SK-N-SH (cell line): ENCODE measurements around the gene HHIP. TPM values are rescaled to one million over a fixed set of nuclear protein-coding genes. Genes with fewer than 3 reads are reported as not detected.

Experiments
- CTCF ChIA-PET: fragments of 300-600, 350-600 bp; formaldehyde crosslinking; extraction: SDS; loops from one replicate; lab custom pipeline; 2021; lab: Yijun Ruan, JAX
- POLR2A ChIA-PET: fragments of 350-600 bp; sonication (Branson Sonifier 250); formaldehyde crosslinking; extraction: SDS; loops from one replicate; lab custom pipeline; 2020; ENCODE audit warnings: antibody characterized with exemption, inconsistent platforms; lab: Yijun Ruan, JAX
- DNase-seq: peaks from one replicate; pipeline ENCODE4 v3.0.0; 2012
- H2AFZ ChIP-seq: fragments of 200-600 bp; sonication (generic); 2 replicates; pipeline ENCODE4 v1.8.1; 2016; ENCODE audit warnings: antibody characterized with exemption, mild to moderate bottlenecking, low read depth
- H3F3A ChIP-seq: fragments of 200-600 bp; sonication (generic); replicated peaks from 2 replicates; pipeline ENCODE3; 2016; ENCODE audit warnings: antibody characterized with exemption, mild to moderate bottlenecking; ENCODE audit not compliant: insufficient read depth
- H3K27ac ChIP-seq, 2 experiments: fragments of 200-500 bp in 1 of 2; fragments of 200-600 bp in 1 of 2; sonication (Bioruptor generic) in 1 of 2; sonication (generic), shearing (Covaris generic) in 1 of 2; 2 replicates each; pipeline versions ENCODE4 v1.5.1 to v1.6.1; 2014 to 2016; ENCODE audit warnings: low read depth in 2 of 2, inconsistent platforms in 1 of 2, low read length in 1 of 2, mild to moderate bottlenecking in 1 of 2, mixed read lengths in 1 of 2
- H3K27me3 ChIP-seq: fragments of 200-600 bp; sonication (generic), shearing (Covaris generic); 2 replicates; pipeline ENCODE4 v1.6.1; 2016; ENCODE audit warnings: mixed run types; ENCODE audit not compliant: insufficient read depth
- H3K36me3 ChIP-seq, 2 experiments: fragments of 200-500 bp in 1 of 2; fragments of 200-600 bp in 1 of 2; sonication (Bioruptor generic) in 1 of 2; sonication (generic) in 1 of 2; replicated peaks in 1 of 2; 2 replicates each; pipeline versions ENCODE3 to v1.5.1; 2014 to 2016; ENCODE audit warnings: low read length in 1 of 2, mild to moderate bottlenecking in 1 of 2; ENCODE audit not compliant: insufficient read depth in 2 of 2, control insufficient read depth in 1 of 2
- H3K4me1 ChIP-seq, 2 experiments: fragments of 200-500 bp in 1 of 2; fragments of 200-600 bp in 1 of 2; sonication (Bioruptor generic) in 1 of 2; sonication (generic), shearing (Covaris generic) in 1 of 2; 2 replicates each; pipeline versions ENCODE4 v1.5.1 to v1.6.1; 2014 to 2016; ENCODE audit warnings: low read depth in 1 of 2, low read length in 1 of 2, mixed run types in 1 of 2; ENCODE audit not compliant: insufficient read depth in 2 of 2, control insufficient read depth in 1 of 2
- H3K4me2 ChIP-seq: fragments of 200-600 bp; sonication (generic), shearing (Covaris generic); 2 replicates; pipeline ENCODE4 v1.6.1; 2017; ENCODE audit warnings: mixed run types
- H3K4me3 ChIP-seq, 2 experiments: fragments of 200-500 bp in 1 of 2; fragments of 200-600 bp in 1 of 2; sonication (Bioruptor generic) in 1 of 2; sonication (generic), shearing (Covaris generic) in 1 of 2; 2 replicates each; pipeline versions ENCODE4 v1.5.1 to v1.8.1; 2014 to 2016; ENCODE audit warnings: low read depth in 2 of 2, inconsistent platforms in 1 of 2, low read length in 1 of 2, mild to moderate bottlenecking in 1 of 2, mixed read lengths in 1 of 2, moderate library complexity in 1 of 2
- H3K79me2 ChIP-seq: fragments of 200-600 bp; sonication (generic); 2 replicates; pipeline ENCODE4 v1.8.1; 2017; ENCODE audit warnings: mild to moderate bottlenecking; ENCODE audit not compliant: insufficient read depth
- H3K9ac ChIP-seq: fragments of 200-600 bp; sonication (generic); 2 replicates; pipeline ENCODE4 v1.6.1; 2017; ENCODE audit warnings: mixed run types
- H3K9me2 ChIP-seq: fragments of 200-600 bp; sonication (generic); 2 replicates; pipeline ENCODE4 v1.6.1; 2017; ENCODE audit warnings: mixed run types
- H3K9me3 ChIP-seq: fragments of 200-600 bp; sonication (generic); 2 replicates; pipeline ENCODE4 v1.6.1; 2017; ENCODE audit warnings: mixed run types, mild to moderate bottlenecking, moderate library complexity
- H4K20me1 ChIP-seq: fragments of 200-600 bp; sonication (generic); 2 replicates; pipeline ENCODE4 v1.6.1; 2017; ENCODE audit warnings: mild to moderate bottlenecking, mixed run types; ENCODE audit not compliant: insufficient read depth
- CHD2 ChIP-seq: fragments of 150-350 bp; IDR thresholded peaks from 2 replicates; pipeline ENCODE4 v1.6.1; 2018; ENCODE audit warnings: low read length; ENCODE audit not compliant: partially characterized antibody
- CTCF ChIP-seq: fragments of 200-600 bp; sonication (generic); IDR thresholded peaks from 2 replicates; pipeline ENCODE4 v1.6.1; 2017; ENCODE audit warnings: antibody characterized with exemption, mild to moderate bottlenecking, moderate library complexity
- ELF1 ChIP-seq: IDR thresholded peaks from 2 replicates; pipeline ENCODE4 v1.4.0; 2012
- EP300 ChIP-seq, 2 experiments: IDR thresholded peaks; 2 replicates each; pipeline versions ENCODE4 v1.4.0 to v1.6.1; 2012; ENCODE audit warnings: borderline replicate concordance in 1 of 2, low read depth in 1 of 2, low read length in 1 of 2
- EZH2phosphoT487 ChIP-seq: fragments of 200-600 bp; sonication (generic); IDR thresholded peaks from 2 replicates; pipeline ENCODE4 v1.6.1; 2017; ENCODE audit warnings: low read depth, mixed run types, mild to moderate bottlenecking, antibody characterized with exemption, moderate library complexity, borderline replicate concordance
- FOSL2 ChIP-seq: IDR thresholded peaks from 2 replicates; pipeline ENCODE4 v1.4.0; 2012; ENCODE audit warnings: low read depth, mild to moderate bottlenecking, moderate library complexity, borderline replicate concordance
- FOXJ3 ChIP-seq: sonication (generic); formaldehyde crosslinking; IDR thresholded peaks from 2 replicates; pipeline ENCODE4 v1.5.1; 2020; ENCODE audit warnings: mild to moderate bottlenecking, missing genetic modification reagents
- FOXM1 ChIP-seq: IDR thresholded peaks from 2 replicates; pipeline ENCODE4 v1.4.0; 2012; ENCODE audit warnings: low read depth, mild to moderate bottlenecking
- JUND ChIP-seq: IDR thresholded peaks from 2 replicates; pipeline ENCODE4 v1.4.0; 2012
- MXI1 ChIP-seq: IDR thresholded peaks from 2 replicates; pipeline ENCODE4 v1.6.1; 2012; ENCODE audit warnings: mild to moderate bottlenecking, low read depth, low read length, improper control_type of control experiment
- NRF1 ChIP-seq: IDR thresholded peaks from 2 replicates; pipeline ENCODE4 v1.6.1; 2012; ENCODE audit warnings: low read depth, mild to moderate bottlenecking, low read length
- POLR2AphosphoS5 ChIP-seq: IDR thresholded peaks from 2 replicates; pipeline ENCODE4 v1.6.1; 2012; ENCODE audit warnings: low read depth, low read length
- RCOR1 ChIP-seq: fragments of 150-350 bp; IDR thresholded peaks from 2 replicates; pipeline ENCODE4 v1.6.1; 2017; ENCODE audit warnings: antibody characterized with exemption, low read length
- RFX5 ChIP-seq: IDR thresholded peaks from 2 replicates; pipeline ENCODE4 v1.6.1; 2012; ENCODE audit warnings: mild to moderate bottlenecking, improper control_type of control experiment, low read length
- RXRA ChIP-seq: IDR thresholded peaks from 2 replicates; pipeline ENCODE4 v1.4.0; 2012; ENCODE audit warnings: low read depth, mild to moderate bottlenecking, borderline replicate concordance
- SIN3A ChIP-seq: IDR thresholded peaks from 2 replicates; pipeline ENCODE4 v1.6.1; 2012; ENCODE audit warnings: low read depth, mild to moderate bottlenecking, low read length, moderate library complexity, borderline replicate concordance
- SMC3 ChIP-seq: IDR thresholded peaks from 2 replicates; pipeline ENCODE4 v1.6.1; 2012; ENCODE audit warnings: low read depth, low read length, improper control_type of control experiment
- TAF1 ChIP-seq: IDR thresholded peaks from 2 replicates; pipeline ENCODE4 v1.6.1; 2012; ENCODE audit warnings: low read depth, mild to moderate bottlenecking, low read length, moderate library complexity, borderline replicate concordance
- USF1 ChIP-seq: IDR thresholded peaks from 2 replicates; pipeline ENCODE4 v1.4.0; 2012; ENCODE audit warnings: low read depth, borderline replicate concordance
- ZBTB33 ChIP-seq: IDR thresholded peaks from 2 replicates; pipeline ENCODE4 v1.4.0; 2012; ENCODE audit warnings: low read depth, borderline replicate concordance
- WGBS: methylation state at CpG from one replicate; pipeline ENCODE4 v1.1.6; 2017; ENCODE audit warnings: low lambda C conversion rate; 5-methylcytosine and 5-hydroxymethylcytosine counted together
- polyA plus RNA-seq, 3 experiments: library from polyadenylated mRNA; depleted of rRNA; stranded (reverse); fragments of >200 nt; gene quantifications; 2 replicates each; pipeline ENCODE4 v1.2.3, GENCODE V29; 2012

The HHIP gene
- polyA plus RNA-seq, 1 of the 3 experiments (the other 2 are of a cell fraction) = 3.5 TPM

GRCh38 chr4:144649646-144650045 lies 3.7 kb downstream of the HHIP start (continued):
- TF ChIP-seq USF1 (no peak), SIN3A (no peak), CHD2 (no peak), TAF1 (no peak), RXRA (no peak), ELF1 (no peak), POLR2AphosphoS5 (no peak), EZH2phosphoT487 (no peak), NRF1 (no peak), FOXJ3 (CRISPR knock-in tag) (no peak), MXI1 (no peak)
- TF ChIP-seq, all 33 proteins: peak for 0

- H3K36me3 ChIP-seq = no peaks in the 10 kb centered on the region
- ChIA-PET CTCF (interaction anchor here (0.9 kb wide), 1 partner anchor 11 kb away, joined by 4 read pairs; no protein-coding TSS in a partner anchor), POLR2A (no interaction called here)
- H3K27ac ChIP-seq = no peak overlapping the region
- TF ChIP-seq FOXM1 (no peak), CHD2 (no peak), POLR2AphosphoS5 (no peak), EZH2phosphoT487 (no peak), SMC3 (no peak), ZBTB33 (no peak), NRF1 (no peak), FOXJ3 (CRISPR knock-in tag) (no peak), SIN3A (no peak), RCOR1 (no peak), FOSL2 (no peak), RFX5 (no peak), CTCF (no peak), JUND (no peak), EP300 (IDR thresholded peaks at IDR 0.05; ENCODE audit: borderline replicate concordance in 1 of 2, low read depth in 1 of 2, low read length in 1 of 2) (no peak)
- H3K27me3 ChIP-seq = peaks cover 9% of the 10 kb centered on the region; the same call in 1 of the 2 replicates
- no peak overlapping the region for H3K9ac ChIP-seq
- peak overlapping the region in 1 of 2 experiments; percentile 34; a peak in 1 of 4 replicates for H3K4me3 ChIP-seq
- DNase-seq = no peak
- peaks cover 55% of the 10 kb centered on the region for H3K79me2 ChIP-seq
- H3K4me2 ChIP-seq = peak overlapping the region; percentile 41
- H4K20me1 ChIP-seq = no peaks in the 10 kb centered on the region
- H3K9me2 ChIP-seq = no peaks in the 10 kb centered on the region
- H3K4me1 ChIP-seq = no peaks in the 10 kb centered on the region; a peak in 1 of 4 replicates
- no peaks in the 10 kb centered on the region for H3F3A ChIP-seq
- 33% methylated on average over 5 of the region's 5 CpGs for WGBS
- no peak overlapping the region for H2AFZ ChIP-seq
- no peaks in the 10 kb centered on the region for H3K9me3 ChIP-seq
Observed at GRCh38 chr4:144650311-144651005, 4.5 kb downstream of the HHIP start.
